ENCODE results near the gene PRDM16. TPM values are rescaled to one million over a fixed set of nuclear protein-coding genes. Genes with fewer than 3 reads are reported as not detected.

The PRDM16 gene
- total and polyA plus RNA-seq, 2 experiments from 2014 or later = 0.14 to 0.16 TPM

DNA sequence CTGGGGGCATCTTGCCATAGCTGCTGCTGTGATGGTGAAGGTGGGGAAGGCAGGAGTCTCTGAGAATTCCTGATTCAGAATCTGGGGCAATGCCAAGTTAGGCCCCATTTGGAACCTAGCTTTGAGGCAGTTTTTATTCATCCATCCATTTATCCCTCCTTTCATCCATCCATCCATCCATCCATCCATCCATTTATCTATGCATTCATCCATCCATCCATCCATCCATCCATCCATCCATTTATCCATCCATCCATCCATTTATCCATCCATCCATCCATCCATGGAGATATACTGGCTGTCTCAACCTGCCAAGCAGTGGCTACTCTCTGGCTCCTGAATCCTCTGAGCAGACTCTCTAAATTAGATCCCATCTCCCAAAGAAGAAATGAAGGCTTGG, 83.1 kb downstream of the PRDM16 start:
- no peak overlapping the region for H3K27ac ChIP-seq (ENCODE audit: low read depth)
- no peaks in the 10 kb centered on the region for H3K79me2 ChIP-seq (replicated peaks; ENCODE audit: insufficient read depth)
- H3K36me3 ChIP-seq (ENCODE audit: insufficient read depth) = no peaks in the 10 kb centered on the region
- no peak overlapping the region for H3K4me3 ChIP-seq
- Mint-ChIP-seq H3K36me3 (ENCODE audit: low read depth) (no peaks in the 10 kb centered on the region), H3K4me3 (no peak overlapping the region), H3K27me3 (ENCODE audit: insufficient read depth, low read depth, poor library complexity) (peaks cover 4% of the 10 kb centered on the region), H3K4me1 (peaks cover 3% of the 10 kb centered on the region; the same call in 1 of the 3 replicates), H3K9me3 (no peaks in the 10 kb centered on the region), H3K27ac (no peak overlapping the region)
- no peak for ATAC-seq
- TF ChIP-seq NANOG (IDR thresholded peaks at IDR 0.05; ENCODE audit: borderline replicate concordance) (no peak), ZNF331 (CRISPR knock-in tag; IDR thresholded peaks at IDR 0.05; ENCODE audit: low read depth) (no peak), EZH2phosphoT487 (IDR thresholded peaks at IDR 0.05; ENCODE audit: unreplicated experiment) (no peak), CREB1 (CRISPR knock-in tag; IDR thresholded peaks at IDR 0.05; ENCODE audit: low read depth) (no peak), POLR2AphosphoS5 (IDR thresholded peaks at IDR 0.05; ENCODE audit: low read depth) (no peak), JUNB (IDR thresholded peaks at IDR 0.05; ENCODE audit: unreplicated experiment) (no peak)
- TF ChIP-seq, protein P1, sequence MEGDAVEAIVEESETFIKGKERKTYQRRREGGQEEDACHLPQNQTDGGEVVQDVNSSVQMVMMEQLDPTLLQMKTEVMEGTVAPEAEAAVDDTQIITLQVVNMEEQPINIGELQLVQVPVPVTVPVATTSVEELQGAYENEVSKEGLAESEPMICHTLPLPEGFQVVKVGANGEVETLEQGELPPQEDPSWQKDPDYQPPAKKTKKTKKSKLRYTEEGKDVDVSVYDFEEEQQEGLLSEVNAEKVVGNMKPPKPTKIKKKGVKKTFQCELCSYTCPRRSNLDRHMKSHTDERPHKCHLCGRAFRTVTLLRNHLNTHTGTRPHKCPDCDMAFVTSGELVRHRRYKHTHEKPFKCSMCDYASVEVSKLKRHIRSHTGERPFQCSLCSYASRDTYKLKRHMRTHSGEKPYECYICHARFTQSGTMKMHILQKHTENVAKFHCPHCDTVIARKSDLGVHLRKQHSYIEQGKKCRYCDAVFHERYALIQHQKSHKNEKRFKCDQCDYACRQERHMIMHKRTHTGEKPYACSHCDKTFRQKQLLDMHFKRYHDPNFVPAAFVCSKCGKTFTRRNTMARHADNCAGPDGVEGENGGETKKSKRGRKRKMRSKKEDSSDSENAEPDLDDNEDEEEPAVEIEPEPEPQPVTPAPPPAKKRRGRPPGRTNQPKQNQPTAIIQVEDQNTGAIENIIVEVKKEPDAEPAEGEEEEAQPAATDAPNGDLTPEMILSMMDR (conservative IDR thresholded peaks at IDR 0.05; ENCODE audit: low read depth in 2 of 2) = no peak
- H3K4me2 ChIP-seq = no peak overlapping the region
- no peaks in the 10 kb centered on the region for H3K4me1 ChIP-seq (ENCODE audit: insufficient read depth)
- H2AFZ ChIP-seq = no peak overlapping the region
- DNase-seq (ENCODE audit: low spot score) = no peak
- H4K20me1 ChIP-seq (replicated peaks; ENCODE audit: insufficient read depth) = no peaks in the 10 kb centered on the region
- H3F3A ChIP-seq (replicated peaks; ENCODE audit: low read depth) = no peaks in the 10 kb centered on the region
- no peaks in the 10 kb centered on the region for H3K27me3 ChIP-seq (ENCODE audit: insufficient read depth)
- no peaks in the 10 kb centered on the region for H3K9me2 ChIP-seq (ENCODE audit: insufficient read depth)

- H3K27ac Mint-ChIP-seq = no peak overlapping the region
- no peaks in the 10 kb centered on the region for H3F3A ChIP-seq (replicated peaks; ENCODE audit: low read depth)
- H3K4me3 Mint-ChIP-seq = no peak overlapping the region
- H3K27me3 Mint-ChIP-seq (ENCODE audit: insufficient read depth, low read depth, poor library complexity) = peaks cover 6% of the 10 kb centered on the region
- H3K9me2 ChIP-seq (ENCODE audit: insufficient read depth) = no peaks in the 10 kb centered on the region
- H3K9me3 Mint-ChIP-seq = no peaks in the 10 kb centered on the region
- no peaks in the 10 kb centered on the region for H3K27me3 ChIP-seq (ENCODE audit: insufficient read depth)
- no peak overlapping the region for H3K4me3 ChIP-seq
- H3K4me2 ChIP-seq = no peak overlapping the region
- no peak overlapping the region for H3K27ac ChIP-seq (ENCODE audit: low read depth)
- TF ChIP-seq POLR2AphosphoS5 (IDR thresholded peaks at IDR 0.05; ENCODE audit: low read depth) = no peak
- no peaks in the 10 kb centered on the region for H4K20me1 ChIP-seq (replicated peaks; ENCODE audit: insufficient read depth)
- no peak for ATAC-seq
- no peaks in the 10 kb centered on the region for H3K36me3 ChIP-seq (ENCODE audit: insufficient read depth)
- H3K79me2 ChIP-seq (replicated peaks; ENCODE audit: insufficient read depth) = no peaks in the 10 kb centered on the region
- H2AFZ ChIP-seq = no peak overlapping the region
- H3K36me3 Mint-ChIP-seq (ENCODE audit: low read depth) = no peaks in the 10 kb centered on the region
- H3K4me1 ChIP-seq (ENCODE audit: insufficient read depth) = no peaks in the 10 kb centered on the region
- DNase-seq (ENCODE audit: low spot score) = no peak
- H3K4me1 Mint-ChIP-seq = peaks cover 3% of the 10 kb centered on the region; the same call in 1 of the 3 replicates
These were observed 84.2 kb downstream of the PRDM16 start for GRCh38 chr1:3153197-3153596.

DNA sequence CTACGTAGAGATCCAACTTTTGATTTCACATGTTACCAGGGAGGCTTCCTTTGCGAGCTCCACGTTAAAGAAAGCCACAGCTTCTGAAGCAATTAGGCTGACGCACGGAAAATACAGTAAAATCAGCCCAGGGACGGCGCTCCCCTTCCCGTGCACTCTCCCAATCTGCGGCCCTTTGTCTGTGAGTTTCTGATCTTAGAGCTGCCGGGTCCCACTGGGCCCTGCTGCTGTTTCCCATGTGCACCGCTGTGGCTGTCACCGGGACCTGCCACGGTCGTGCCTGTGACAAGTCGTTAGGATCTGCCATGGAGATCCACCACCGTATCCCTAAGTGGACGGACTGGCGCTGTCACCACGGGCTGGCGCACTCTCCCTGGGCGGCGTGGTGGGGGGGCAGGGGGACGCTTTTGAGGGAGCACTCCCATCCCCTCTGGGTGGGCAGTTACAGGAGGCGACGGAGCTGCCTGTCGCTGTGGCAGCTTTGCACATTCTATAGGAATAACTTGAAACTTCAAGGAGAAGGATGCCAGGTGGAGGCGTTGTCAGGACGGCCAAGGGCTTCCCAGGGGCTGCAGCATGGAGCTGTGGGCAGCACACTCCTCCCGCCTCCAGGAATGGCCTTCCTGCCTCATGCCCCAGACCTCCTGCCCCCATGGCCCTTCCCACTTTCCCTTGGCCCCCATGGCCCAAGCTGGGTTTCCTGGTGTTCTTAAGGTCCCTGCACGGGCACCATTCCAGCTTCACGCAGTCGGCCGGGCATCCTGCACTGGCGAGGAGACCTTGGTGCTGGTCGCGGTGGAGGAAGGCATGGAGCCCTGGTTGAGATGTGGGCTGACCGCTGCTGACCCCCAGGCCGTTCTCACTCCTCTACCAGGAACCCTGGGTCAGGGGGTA, 85.1 kb downstream of the PRDM16 start:
- Histone ChIP-seq H3F3A (replicated peaks; ENCODE audit: low read depth) (no peaks in the 10 kb centered on the region), H3K4me2 (no peak overlapping the region), H3K4me1 (ENCODE audit: insufficient read depth) (no peaks in the 10 kb centered on the region), H3K9me2 (ENCODE audit: insufficient read depth) (no peaks in the 10 kb centered on the region), H3K79me2 (replicated peaks; ENCODE audit: insufficient read depth) (no peaks in the 10 kb centered on the region), H2AFZ (no peak overlapping the region), H3K36me3 (ENCODE audit: insufficient read depth) (no peaks in the 10 kb centered on the region), H3K27me3 (ENCODE audit: insufficient read depth) (no peaks in the 10 kb centered on the region), H3K4me3 (no peak overlapping the region), H3K27ac (ENCODE audit: low read depth) (no peak overlapping the region), H4K20me1 (replicated peaks; ENCODE audit: insufficient read depth) (no peaks in the 10 kb centered on the region)
- no peak overlapping the region for H3K4me3 Mint-ChIP-seq
- H3K27me3 Mint-ChIP-seq (ENCODE audit: insufficient read depth, low read depth, poor library complexity) = peaks cover 10% of the 10 kb centered on the region
- ATAC-seq = no peak
- no peaks in the 10 kb centered on the region for H3K9me3 Mint-ChIP-seq
- H3K4me1 Mint-ChIP-seq = peaks cover 3% of the 10 kb centered on the region; the same call in 1 of the 3 replicates
- DNase-seq (ENCODE audit: low spot score) = no peak
- H3K27ac Mint-ChIP-seq = no peak overlapping the region
- H3K36me3 Mint-ChIP-seq (ENCODE audit: low read depth) = no peaks in the 10 kb centered on the region
- TF ChIP-seq STAT1 (IDR thresholded peaks at IDR 0.05; ENCODE audit: unreplicated experiment) (no peak), CREB1 (CRISPR knock-in tag; IDR thresholded peaks at IDR 0.05; ENCODE audit: low read depth) (no peak), POLR2AphosphoS5 (IDR thresholded peaks at IDR 0.05; ENCODE audit: low read depth) (no peak), ZNF114 (CRISPR knock-in tag; IDR thresholded peaks at IDR 0.05) (no peak), ETS1 (IDR thresholded peaks at IDR 0.05) (no peak), ZNF331 (CRISPR knock-in tag; IDR thresholded peaks at IDR 0.05; ENCODE audit: low read depth) (no peak), NANOG (IDR thresholded peaks at IDR 0.05; ENCODE audit: borderline replicate concordance) (no peak), EZH2 (IDR thresholded peaks at IDR 0.05; ENCODE audit: low read depth, unreplicated experiment) (no peak)

Data from GM23338 (cell line).